Activated T-helper 1 cell treated with anti-CD3 and anti-CD28 coated beads, Interleukin-12 subunit alpha, Interleukin-12 subunit beta, Interleukin-2, Interleukin-4 antibody, amounts not matched to agents 30 ng/mL and 10 ng/mL and 1 ng/mL, durations not matched to agents 14 hours and 24 hours and 36 hours (primary cell): ENCODE measurements around the gene POSTN. TPM values are rescaled to one million over a fixed set of nuclear protein-coding genes. Genes with fewer than 3 reads are reported as not detected.
"Not testable (repeated sequence)": the region's sequence is repeated elsewhere in the genome, so short reads cannot be mapped to it uniquely, and the experiment has no call there.

Source experiments
- DNase-seq: peaks from one replicate; pipeline ENCODE4 v3.0.0; 2021; ENCODE audit warnings: low spot score
- H3K27ac Mint-ChIP-seq: one replicate; pipeline ENCODE4 v1.8.0; 2021; ENCODE audit warnings: mild to moderate bottlenecking, mixed read lengths
- H3K27me3 Mint-ChIP-seq: one replicate; pipeline ENCODE4 v1.8.0; 2022; ENCODE audit warnings: mild to moderate bottlenecking, moderate library complexity, mixed read lengths; ENCODE audit not compliant: insufficient read depth
- H3K36me3 Mint-ChIP-seq: one replicate; pipeline ENCODE4 v1.8.0; 2021; ENCODE audit warnings: low read depth, mixed read lengths
- H3K4me1 Mint-ChIP-seq: one replicate; pipeline ENCODE4 v1.8.0; 2021; ENCODE audit warnings: low read depth, mixed read lengths
- H3K4me3 Mint-ChIP-seq: one replicate; pipeline ENCODE4 v1.8.0; 2021; ENCODE audit warnings: mild to moderate bottlenecking, moderate library complexity, mixed read lengths
- H3K9me3 Mint-ChIP-seq: one replicate; pipeline ENCODE4 v1.8.0; 2021; ENCODE audit warnings: mixed read lengths
- intact Hi-C: fragments of 100-400 bp; cut with micrococcal nuclease; formaldehyde crosslinking; loops from one replicate; pipeline ENCODE4 v1.15.1; 2024
- total RNA-seq: library from RNA; stranded (reverse); gene quantifications from 2 replicates; pipeline ENCODE4 v1.2.3, GENCODE V29; 2022

POSTN gene
- total RNA-seq, 1 donor from 2014 or later: not detected

GRCh38 chr13:37585541-37585940, 13.0 kb downstream of the POSTN start:
- Mint-ChIP-seq H3K4me3 (no peak overlapping the region), H3K27ac (no peak overlapping the region), H3K9me3 (peaks cover 10% of the 10 kb centered on the region), H3K4me1 (no peaks in the 10 kb centered on the region), H3K27me3 (no peaks in the 10 kb centered on the region), H3K36me3 (no peaks in the 10 kb centered on the region)
- intact Hi-C loops: no loop called here
- no peak for DNase-seq

GRCh38 chr13:37576601-37577000, 22.0 kb downstream of the POSTN start:
- H3K9me3 Mint-ChIP-seq: no peaks in the 10 kb centered on the region
- H3K27me3 Mint-ChIP-seq: no peaks in the 10 kb centered on the region
- H3K4me3 Mint-ChIP-seq: no peak overlapping the region
- H3K4me1 Mint-ChIP-seq: no peaks in the 10 kb centered on the region
- intact Hi-C loops: no loop called here
- no peak for DNase-seq
- H3K36me3 Mint-ChIP-seq: no peaks in the 10 kb centered on the region
- no peak overlapping the region for H3K27ac Mint-ChIP-seq

- Mint-ChIP-seq H3K27me3 (no peaks in the 10 kb centered on the region), H3K4me1 (no peaks in the 10 kb centered on the region), H3K4me3 (no peak overlapping the region), H3K27ac (no peak overlapping the region), H3K36me3 (no peaks in the 10 kb centered on the region), H3K9me3 (peaks cover 6% of the 10 kb centered on the region)
- no peak for DNase-seq
- intact Hi-C loops: no loop called here
Measured at GRCh38 chr13:37565425-37565824, 33.1 kb downstream of the POSTN start.

GRCh38 chr13:37561031-37561430, 37.5 kb downstream of the POSTN start:
- Mint-ChIP-seq H3K36me3 (no peaks in the 10 kb centered on the region), H3K4me1 (no peaks in the 10 kb centered on the region), H3K27ac (no peak overlapping the region), H3K9me3 (peaks cover 36% of the 10 kb centered on the region), H3K4me3 (no peak overlapping the region), H3K27me3 (no peaks in the 10 kb centered on the region)
- intact Hi-C loops: no loop called here
- DNase-seq: no peak

GRCh38 chr13:37560526-37560925, 38.0 kb downstream of the POSTN start:
- Mint-ChIP-seq H3K27me3 (no peaks in the 10 kb centered on the region), H3K9me3 (peaks cover 38% of the 10 kb centered on the region), H3K4me1 (no peaks in the 10 kb centered on the region), H3K36me3 (no peaks in the 10 kb centered on the region), H3K4me3 (no peak overlapping the region), H3K27ac (no peak overlapping the region)
- intact Hi-C loops: no loop called here
- DNase-seq: no peak

GRCh38 chr13:37558766-37559165, 39.8 kb downstream of the POSTN start:
- H3K9me3 Mint-ChIP-seq: peaks cover 44% of the 10 kb centered on the region
- DNase-seq, H3K27me3 Mint-ChIP-seq, H3K4me1 Mint-ChIP-seq, H3K4me3 Mint-ChIP-seq, H3K36me3 Mint-ChIP-seq, H3K27ac Mint-ChIP-seq, intact Hi-C loops: not testable (repeated sequence)

- Mint-ChIP-seq H3K4me3 (no peak overlapping the region), H3K27me3 (no peaks in the 10 kb centered on the region), H3K9me3 (peaks cover 21% of the 10 kb centered on the region), H3K4me1 (no peaks in the 10 kb centered on the region), H3K27ac (no peak overlapping the region), H3K36me3 (no peaks in the 10 kb centered on the region)
- intact Hi-C loops: no loop called here
- DNase-seq: no peak
Measured at GRCh38 chr13:37546087-37546486, 52.5 kb downstream of the POSTN start.

- peaks cover 18% of the 10 kb centered on the region for H3K9me3 Mint-ChIP-seq
- H3K4me3 Mint-ChIP-seq: no peak overlapping the region
- DNase-seq: no peak
- intact Hi-C loops: no loop called here
- H3K36me3 Mint-ChIP-seq: no peaks in the 10 kb centered on the region
- no peaks in the 10 kb centered on the region for H3K27me3 Mint-ChIP-seq
- no peaks in the 10 kb centered on the region for H3K4me1 Mint-ChIP-seq
- no peak overlapping the region for H3K27ac Mint-ChIP-seq
Measured at GRCh38 chr13:37544995-37545394, 53.6 kb downstream of the POSTN start.

GRCh38 chr13:37539976-37540605, 58.5 kb downstream of the POSTN start:
- no peak for DNase-seq
- no peaks in the 10 kb centered on the region for H3K27me3 Mint-ChIP-seq
- no peaks in the 10 kb centered on the region for H3K36me3 Mint-ChIP-seq
- peaks cover 20% of the 10 kb centered on the region for H3K9me3 Mint-ChIP-seq
- H3K4me3 Mint-ChIP-seq: no peak overlapping the region
- no peak overlapping the region for H3K27ac Mint-ChIP-seq
- H3K4me1 Mint-ChIP-seq: no peaks in the 10 kb centered on the region
- intact Hi-C loops: no loop called here

- no peak for DNase-seq
- Mint-ChIP-seq H3K27ac (no peak overlapping the region), H3K4me3 (no peak overlapping the region), H3K4me1 (no peaks in the 10 kb centered on the region), H3K27me3 (no peaks in the 10 kb centered on the region), H3K36me3 (no peaks in the 10 kb centered on the region), H3K9me3 (peaks cover 20% of the 10 kb centered on the region)
- intact Hi-C loops: no loop called here
Measured at GRCh38 chr13:37539170-37539569, 59.4 kb downstream of the POSTN start.

GRCh38 chr13:37535501-37535900, 63.1 kb downstream of the POSTN start:
- Mint-ChIP-seq H3K36me3 (no peaks in the 10 kb centered on the region), H3K4me1 (no peaks in the 10 kb centered on the region), H3K27ac (no peak overlapping the region), H3K27me3 (no peaks in the 10 kb centered on the region), H3K9me3 (peaks cover 23% of the 10 kb centered on the region), H3K4me3 (no peak overlapping the region)
- no peak for DNase-seq
- intact Hi-C loops: no loop called here

GRCh38 chr13:37534676-37535075, 63.9 kb downstream of the POSTN start:
- Mint-ChIP-seq H3K27me3 (no peaks in the 10 kb centered on the region), H3K4me3 (no peak overlapping the region), H3K9me3 (peaks cover 23% of the 10 kb centered on the region), H3K4me1 (no peaks in the 10 kb centered on the region), H3K36me3 (no peaks in the 10 kb centered on the region), H3K27ac (no peak overlapping the region)
- intact Hi-C loops: no loop called here
- DNase-seq: no peak

GRCh38 chr13:37534181-37534580, 64.4 kb downstream of the POSTN start:
- no peak overlapping the region for H3K27ac Mint-ChIP-seq
- DNase-seq: no peak
- H3K36me3 Mint-ChIP-seq: no peaks in the 10 kb centered on the region
- H3K4me1 Mint-ChIP-seq: no peaks in the 10 kb centered on the region
- peaks cover 22% of the 10 kb centered on the region for H3K9me3 Mint-ChIP-seq
- no peaks in the 10 kb centered on the region for H3K27me3 Mint-ChIP-seq
- intact Hi-C loops: no loop called here
- H3K4me3 Mint-ChIP-seq: no peak overlapping the region

GRCh38 chr13:37531049-37531448, 67.5 kb downstream of the POSTN start:
- no peaks in the 10 kb centered on the region for H3K36me3 Mint-ChIP-seq
- no peaks in the 10 kb centered on the region for H3K4me1 Mint-ChIP-seq
- intact Hi-C loops: no loop called here
- no peak overlapping the region for H3K27ac Mint-ChIP-seq
- H3K4me3 Mint-ChIP-seq: no peak overlapping the region
- DNase-seq: no peak
- peaks cover 18% of the 10 kb centered on the region for H3K9me3 Mint-ChIP-seq
- no peaks in the 10 kb centered on the region for H3K27me3 Mint-ChIP-seq
